ENCODE results near the gene OR13C3.

OR13C3 gene

GRCh38 chr9:104506565-104506964, 30.1 kb downstream of the OR13C3 start:
- CTCF ChIA-PET, result no interaction called here
- Mint-ChIP-seq H3K27me3 (no peaks in the 10 kb centered on the region), H3K27ac (no peak overlapping the region), H3K36me3 (no peaks in the 10 kb centered on the region), H3K4me3 (no peak overlapping the region), H3K9me3 (no peaks in the 10 kb centered on the region), H3K4me1 (no peaks in the 10 kb centered on the region)
- DNase-seq, result no peak

GRCh38 chr9:104503963-104504362, 32.7 kb downstream of the OR13C3 start, which contains the start of gene OR13F1:
TSS of gene OR13F1 (plus strand) at chr9:104504263. CDS start at chr9:104504263, 0 bp downstream.
- Mint-ChIP-seq H3K4me1 (no peaks in the 10 kb centered on the region), H3K27me3 (no peaks in the 10 kb centered on the region), H3K9me3 (no peaks in the 10 kb centered on the region), H3K27ac (no peak within 1 kb of the TSS), H3K36me3 (no peaks in the 10 kb centered on the region), H3K4me3 (no peak within 1 kb of the TSS)
- DNase-seq, result no peak
- CTCF ChIA-PET, result no interaction called here

- Mint-ChIP-seq H3K27ac (no peak overlapping the region), H3K36me3 (no peaks in the 10 kb centered on the region), H3K27me3 (no peaks in the 10 kb centered on the region), H3K4me3 (no peak overlapping the region), H3K4me1 (no peaks in the 10 kb centered on the region), H3K9me3 (no peaks in the 10 kb centered on the region)
- DNase-seq, result no peak
- CTCF ChIA-PET, result no interaction called here
Measured at GRCh38 chr9:104503440-104503839, 33.2 kb downstream of the OR13C3 start.

GRCh38 chr9:104494808-104495207, 41.8 kb downstream of the OR13C3 start:
- CTCF ChIA-PET, result no interaction called here
- no peak overlapping the region for H3K27ac Mint-ChIP-seq

More at GRCh38 chr9:104494808-104495207, 41.8 kb downstream of the OR13C3 start:
- Mint-ChIP-seq H3K4me1 (no peaks in the 10 kb centered on the region), H3K4me3 (no peak overlapping the region), H3K27me3 (no peaks in the 10 kb centered on the region), H3K9me3 (peaks cover 6% of the 10 kb centered on the region), H3K36me3 (no peaks in the 10 kb centered on the region)
- DNase-seq, result no peak

All from activated naive CD4-positive, alpha-beta T cell treated with anti-CD3 and anti-CD28 coated beads, Interleukin-2, amount 10 ng/mL, durations not matched to agents 7 days and 5 days (primary cell).